SW480 (cell line): ENCODE results near the gene SASH1.
"Not testable (repeated sequence)": the region's sequence is repeated elsewhere in the genome, so short reads cannot be mapped to it uniquely, and the experiment has no call there.

Experiments used
- DNase-seq: peaks from one replicate; pipeline ENCODE4 v3.0.0-alpha.2; 2016; ENCODE audit warnings: low spot score

SASH1 gene

DNA sequence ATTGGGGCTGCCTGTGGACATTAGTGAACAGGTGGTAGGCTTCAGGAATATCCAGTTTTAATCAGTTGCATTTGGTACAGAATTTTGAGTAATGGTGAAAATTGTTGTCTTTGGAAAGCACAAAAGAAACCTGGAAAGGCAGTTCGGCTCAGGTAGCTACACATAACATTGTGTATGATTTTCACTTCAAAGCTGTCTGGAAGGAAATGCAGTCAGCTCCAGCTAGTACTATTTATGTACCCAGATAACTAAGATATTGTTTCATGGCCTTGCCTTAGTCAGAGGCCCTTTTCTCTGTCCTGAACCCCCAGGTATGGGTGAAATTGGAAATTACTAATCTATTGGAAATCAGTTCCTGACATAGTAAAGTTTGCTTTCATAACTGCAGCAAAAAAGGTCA is 208.6 kb downstream of the SASH1 start:
- DNase-seq: no peak

DNA sequence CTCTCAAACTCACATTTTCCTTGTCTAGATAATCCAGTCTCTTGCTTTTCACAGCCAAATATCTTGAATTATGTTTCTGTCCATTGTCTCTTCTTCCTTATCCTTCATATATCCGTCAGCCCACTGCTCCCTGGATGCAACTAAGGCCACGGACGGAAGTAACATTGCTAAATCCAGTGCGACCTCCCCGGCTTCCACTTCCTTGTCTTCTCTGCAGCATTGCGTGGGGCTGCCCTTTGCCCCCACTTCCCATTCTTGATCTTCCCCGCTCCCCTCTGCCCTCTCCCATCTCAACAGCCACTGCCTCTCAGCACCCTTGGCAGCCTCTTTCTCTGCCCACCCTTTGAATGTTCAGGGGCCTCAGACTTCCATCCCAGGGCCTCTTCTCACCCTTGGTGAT is 213.8 kb downstream of the SASH1 start:
- no peak for DNase-seq

DNA sequence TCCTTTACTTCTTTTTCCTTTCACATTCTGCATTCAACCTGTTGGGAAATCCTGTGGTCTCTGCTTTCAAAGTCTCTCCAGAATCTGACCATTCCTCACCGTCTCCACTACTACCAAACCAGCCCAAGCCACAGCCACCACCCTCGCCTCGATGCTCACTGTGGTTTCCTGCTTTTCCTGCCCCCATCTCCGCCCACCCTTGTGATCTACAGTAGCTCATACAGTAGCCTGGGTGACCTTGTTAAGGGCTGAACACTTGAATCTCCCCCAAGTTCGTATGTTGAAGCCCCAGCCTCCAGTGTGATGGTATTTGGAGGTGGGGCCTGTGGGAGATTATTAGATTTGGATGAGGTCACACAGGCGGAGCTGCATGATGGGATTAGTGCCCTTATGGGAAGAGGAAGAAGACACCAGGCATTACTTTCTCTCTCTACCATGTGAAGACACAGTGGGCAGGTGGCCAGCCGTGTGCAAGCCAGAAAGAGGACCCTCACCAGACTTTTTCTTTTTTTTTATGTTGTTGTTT is 215.2 kb downstream of the SASH1 start:
- DNase-seq: peak; percentile 13

GRCh38 chr6:148559848-148560433 is 217.3 kb downstream of the SASH1 start:
- DNase-seq: peak; percentile 63

DNA sequence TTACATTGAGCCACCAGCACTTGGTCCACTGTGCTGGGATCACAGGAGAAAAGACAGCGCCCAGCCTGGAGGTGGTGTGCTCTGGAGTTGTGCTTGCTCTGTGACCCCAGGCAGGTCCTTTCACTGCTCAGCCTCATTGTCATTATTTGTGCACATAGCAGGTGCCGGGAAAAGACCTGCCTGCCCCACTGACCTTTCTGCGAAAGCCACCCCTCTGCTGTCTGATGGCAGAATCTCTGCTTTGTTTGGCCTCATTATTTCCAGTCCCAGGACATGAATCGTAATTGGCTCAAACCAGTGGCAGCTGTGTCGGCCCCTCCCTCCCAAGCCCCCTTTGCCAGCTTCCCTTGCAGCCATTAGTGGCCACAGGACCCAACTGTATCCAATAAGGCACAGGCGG is 219.0 kb downstream of the SASH1 start:
- DNase-seq: no peak

DNA sequence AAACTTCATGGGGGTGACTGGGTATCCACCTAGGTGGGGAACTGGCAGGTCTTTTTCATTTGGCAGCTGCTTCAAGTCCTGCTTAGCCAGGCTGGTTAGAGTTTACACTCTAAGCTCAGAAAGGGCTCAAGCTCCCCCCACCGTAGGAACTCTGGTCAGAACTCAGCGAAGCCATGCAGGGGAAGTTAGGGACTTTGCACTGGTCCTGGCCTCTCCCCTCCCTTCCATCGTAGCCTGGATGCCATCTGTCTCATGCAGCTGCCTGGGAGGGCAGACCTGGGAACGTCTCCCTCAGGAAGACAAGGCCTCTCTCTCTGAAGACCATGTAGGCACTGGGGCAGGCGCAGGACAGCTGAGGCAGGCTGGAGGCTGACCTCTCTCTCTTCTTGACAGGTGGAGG is 220.4 kb downstream of the SASH1 start:
- DNase-seq: no peak

DNA sequence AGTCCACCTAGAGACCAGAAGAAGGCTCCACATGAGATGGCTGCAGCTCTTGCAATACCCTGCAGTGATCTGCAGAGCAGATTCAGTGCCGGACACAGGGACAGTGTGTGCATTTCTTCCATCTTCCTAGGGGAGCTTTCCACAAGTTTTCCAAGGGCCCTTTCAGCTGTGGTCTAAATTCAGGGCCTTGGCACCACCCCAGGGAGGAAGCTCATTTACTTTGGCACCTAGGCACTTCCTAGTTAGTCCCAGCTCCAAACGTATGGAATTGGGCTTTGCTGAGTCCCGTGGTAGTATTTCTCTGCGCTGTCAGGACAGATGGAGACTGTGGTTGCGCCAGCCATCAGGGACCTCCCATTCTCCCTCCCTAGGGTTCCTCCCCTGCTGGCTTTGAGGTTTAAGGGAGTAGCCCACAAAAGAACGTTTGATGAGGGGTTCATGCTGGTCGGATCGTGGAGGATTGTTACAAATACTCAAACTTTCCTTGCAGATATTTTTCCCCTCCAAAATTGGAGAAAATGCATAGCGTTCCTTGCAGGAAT is 221.9 kb downstream of the SASH1 start:
- DNase-seq: no peak

- DNase-seq: no peak
Measured at GRCh38 chr6:148565321-148565926, 222.8 kb downstream of the SASH1 start.

GRCh38 chr6:148565930-148566663 is 223.5 kb downstream of the SASH1 start:
- peak; percentile 47 for DNase-seq

DNA sequence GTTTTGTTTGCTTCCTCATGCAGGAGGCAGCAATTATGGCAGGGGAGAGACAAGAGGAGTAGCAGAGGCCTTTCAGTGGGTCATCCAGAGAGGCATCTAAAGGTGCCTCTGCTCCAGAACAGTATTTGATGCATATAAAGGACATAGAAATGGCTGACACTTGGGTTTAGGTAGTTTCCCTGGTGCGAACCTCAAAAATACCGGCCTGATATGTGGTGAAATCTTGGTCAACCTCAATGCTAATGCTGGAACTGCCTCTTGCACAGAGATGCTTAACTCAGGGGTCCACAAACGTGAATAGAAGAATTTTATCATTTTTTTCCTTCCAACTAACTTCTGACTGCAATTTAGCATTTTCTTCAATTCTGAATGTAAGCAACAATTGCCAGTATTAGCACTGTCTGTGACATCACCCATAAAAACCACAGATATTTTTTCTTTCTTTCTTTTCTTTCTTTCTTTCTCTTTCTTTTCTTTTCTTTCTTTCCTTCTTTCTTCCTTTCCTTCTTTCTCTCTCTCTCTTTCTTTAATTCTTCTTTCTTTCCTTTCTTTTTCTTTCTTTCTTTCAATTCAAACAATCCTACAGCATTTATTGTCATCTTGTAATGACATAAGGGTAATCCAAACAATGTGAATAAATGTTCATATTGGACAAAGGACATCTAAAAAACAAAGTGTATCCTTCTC is 224.2 kb downstream of the SASH1 start:
- no peak for DNase-seq

DNA sequence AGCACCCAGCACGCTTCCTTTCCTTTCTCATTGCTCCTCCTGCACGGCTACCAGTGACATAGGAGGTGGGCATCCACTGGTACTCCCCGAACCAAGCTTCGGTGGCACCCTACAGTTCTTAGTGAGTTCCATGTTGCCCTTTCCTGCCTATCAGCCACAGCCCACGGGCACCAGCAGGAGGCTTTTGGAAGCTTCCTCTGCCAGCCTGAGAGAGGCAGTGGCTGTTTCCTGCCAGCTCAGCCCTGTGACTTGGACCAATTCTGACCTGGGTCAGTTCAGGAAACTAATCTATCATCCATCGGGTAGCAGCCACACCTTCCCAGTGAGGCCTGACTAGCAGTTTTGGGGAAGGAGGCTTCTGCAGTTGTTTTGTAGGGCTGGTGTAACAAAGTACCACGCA is 227.8 kb downstream of the SASH1 start:
- no peak for DNase-seq

DNA sequence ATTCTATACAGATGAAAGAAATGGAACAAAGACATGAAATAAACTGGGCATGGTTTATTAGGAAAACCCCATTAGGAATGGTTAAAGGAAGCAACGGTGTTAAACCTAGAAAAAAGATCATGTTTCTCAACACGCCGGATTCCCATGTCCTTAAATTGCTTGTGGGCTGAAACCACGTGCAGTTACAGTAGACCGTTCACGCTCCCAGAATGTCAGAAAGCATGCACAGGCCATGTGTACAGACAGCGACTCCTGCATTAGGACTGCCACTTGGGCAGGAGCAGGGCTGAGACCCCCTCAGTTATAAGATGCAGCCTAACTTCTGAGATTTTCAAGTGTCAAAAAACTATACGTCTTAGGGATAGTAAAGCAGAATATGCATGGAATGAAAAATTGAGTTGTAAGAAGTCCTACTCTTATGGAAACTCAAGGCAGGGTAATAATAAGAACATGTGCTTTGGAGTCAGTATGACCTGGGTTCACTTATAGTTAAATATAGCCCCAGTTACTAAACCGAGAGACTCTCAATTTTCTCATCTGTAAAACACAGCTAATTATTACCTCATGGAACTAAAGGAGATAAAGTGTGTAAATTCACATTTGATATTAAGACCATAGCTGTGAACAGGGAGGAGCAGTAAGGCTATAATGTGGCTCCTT is 230.2 kb downstream of the SASH1 start:
- no peak for DNase-seq

GRCh38 chr6:148573922-148574321 is 231.3 kb downstream of the SASH1 start:
- no peak for DNase-seq

GRCh38 chr6:148577687-148578488 is 235.2 kb downstream of the SASH1 start:
- DNase-seq: peak; percentile 52

- DNase-seq: no peak
Measured at GRCh38 chr6:148578489-148578814, 235.8 kb downstream of the SASH1 start.

DNA sequence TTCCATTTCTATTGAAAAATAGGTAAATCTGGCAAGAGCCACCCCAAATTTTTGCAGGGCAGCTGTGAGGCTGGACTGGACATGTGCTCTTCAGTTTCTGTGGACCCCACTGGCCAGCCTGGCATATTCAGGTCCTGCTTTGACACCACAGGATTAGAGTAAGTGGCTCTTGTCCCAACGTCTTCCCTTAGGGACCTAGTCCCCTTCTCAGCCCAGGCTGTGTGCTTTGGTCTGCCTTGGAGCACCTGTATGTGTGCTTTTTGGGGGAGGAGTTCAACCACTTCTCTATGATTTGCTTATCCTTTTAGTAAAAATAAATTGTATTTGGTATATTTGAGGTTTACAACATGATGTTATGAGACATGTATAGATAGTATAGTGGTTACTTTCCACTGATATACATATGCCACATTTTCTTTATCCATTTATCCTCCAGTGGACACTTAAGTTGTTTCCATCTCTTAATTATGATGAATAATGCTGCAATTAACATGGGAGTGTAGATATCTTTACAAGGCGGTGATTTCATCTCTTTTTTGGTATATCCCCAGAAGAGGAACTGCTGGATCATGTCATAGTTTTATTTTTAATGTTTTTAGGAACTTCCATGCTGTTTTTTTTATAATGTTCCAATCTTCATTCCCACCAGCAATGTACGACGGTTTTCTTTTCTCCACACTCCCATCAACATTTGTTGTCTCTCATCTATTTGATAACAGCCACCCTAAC is 236.4 kb downstream of the SASH1 start:
- no peak for DNase-seq

- no peak for DNase-seq
Measured at GRCh38 chr6:148580442-148580841, 237.8 kb downstream of the SASH1 start.

- no peak for DNase-seq
Measured at GRCh38 chr6:148583631-148584030, 241.0 kb downstream of the SASH1 start.

- DNase-seq: not testable (repeated sequence)
Measured at GRCh38 chr6:148585641-148586040, 243.0 kb downstream of the SASH1 start.

- no peak for DNase-seq
Measured at GRCh38 chr6:148590883-148591282, 248.2 kb downstream of the SASH1 start.
